ENCODE measurements around the gene ZNF664.
A peak's percentile ranks its signal among the peaks of the same experiment; 100 is the strongest.

ZNF664 gene

GRCh38 chr12:123965382-123965781 is 7.6 kb upstream of the ZNF664 start:
- H3K4me3 ChIP-seq = no peak overlapping the region
- no peak for DNase-seq (ENCODE audit: low spot score)
- H3K27ac ChIP-seq = no peak overlapping the region
- TF ChIP-seq CTCF (IDR thresholded peaks at IDR 0.05) = no peak

GRCh38 chr12:123966596-123966995 is 6.4 kb upstream of the ZNF664 start:
- no peak overlapping the region for H3K27ac ChIP-seq
- TF ChIP-seq CTCF (IDR thresholded peaks at IDR 0.05) = no peak
- H3K4me3 ChIP-seq = no peak overlapping the region
- DNase-seq (ENCODE audit: low spot score) = no peak

- Histone ChIP-seq H3K27ac (no peak overlapping the region), H3K4me3 (no peak overlapping the region)
- no peak for TF ChIP-seq CTCF (IDR thresholded peaks at IDR 0.05)
- DNase-seq (ENCODE audit: low spot score) = no peak
Observed at GRCh38 chr12:123967121-123967586, 5.9 kb upstream of the ZNF664 start.

- DNase-seq (ENCODE audit: low spot score) = no peak
- H3K4me3 ChIP-seq = peak overlapping the region; percentile 85
- peak overlapping the region; percentile 87 to 94 for H3K27ac ChIP-seq
Observed at GRCh38 chr12:123971449-123971769, 1.6 kb upstream of the ZNF664 start.

GRCh38 chr12:123971770-123972456 is 1.1 kb upstream of the ZNF664 start:
- Histone ChIP-seq H3K27ac (peak overlapping the region; percentile 87 to 94), H3K4me3 (peak overlapping the region; percentile 85)
- no peak for TF ChIP-seq CTCF (IDR thresholded peaks at IDR 0.05)
- no peak for DNase-seq (ENCODE audit: low spot score)

More at GRCh38 chr12:123971449-123971769, 1.6 kb upstream of the ZNF664 start:
- TF ChIP-seq CTCF (IDR thresholded peaks at IDR 0.05) = no peak

GRCh38 chr12:123973552-123974341 is 732 bp downstream of the ZNF664 start:
- TF ChIP-seq CTCF (IDR thresholded peaks at IDR 0.05) = no peak
- H3K27ac ChIP-seq = peak overlapping the region; percentile 71 to 94
- H3K4me3 ChIP-seq = peak overlapping the region; percentile 85
- no peak for DNase-seq (ENCODE audit: low spot score)
